Globus pallidus (tissue), 1 donor: ENCODE measurements around the gene EBNA1BP2.
"Not testable (repeated sequence)": the region's sequence is repeated elsewhere in the genome, so short reads cannot be mapped to it uniquely, and the experiment has no call there.

Source experiments
- DNase-seq: peaks from one replicate; pipeline ENCODE4 v3.0.0-alpha.2; 2015; ENCODE audit warnings: low spot score

The EBNA1BP2 gene

DNA sequence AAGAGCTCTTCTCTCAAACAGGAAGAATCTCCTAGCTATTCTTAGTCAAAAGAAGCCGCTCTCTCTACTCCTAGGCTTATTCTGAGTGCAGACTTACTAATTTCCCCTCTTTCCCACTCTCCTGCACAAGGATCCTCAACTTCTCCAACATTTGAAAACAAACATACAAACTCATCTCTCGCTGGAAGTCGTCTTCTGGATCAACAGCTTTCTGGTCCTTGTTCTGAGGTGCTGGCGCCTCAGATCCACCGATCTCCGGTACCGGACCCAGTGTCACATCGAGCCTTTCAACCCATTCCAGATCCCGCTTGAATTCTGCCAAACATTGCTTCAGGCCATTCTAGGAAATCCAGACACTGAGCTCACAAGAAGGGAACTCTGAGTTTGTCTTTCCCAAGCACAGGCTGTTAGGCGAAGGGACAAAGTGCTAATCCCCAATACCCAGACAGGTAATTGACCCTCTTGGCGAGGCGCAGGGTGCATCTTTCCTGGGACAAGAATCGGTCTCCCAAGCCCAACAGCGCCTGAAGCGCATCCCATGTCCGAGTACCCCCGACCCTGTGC is 696 bp downstream of the EBNA1BP2 start:
- no peak for DNase-seq

DNA sequence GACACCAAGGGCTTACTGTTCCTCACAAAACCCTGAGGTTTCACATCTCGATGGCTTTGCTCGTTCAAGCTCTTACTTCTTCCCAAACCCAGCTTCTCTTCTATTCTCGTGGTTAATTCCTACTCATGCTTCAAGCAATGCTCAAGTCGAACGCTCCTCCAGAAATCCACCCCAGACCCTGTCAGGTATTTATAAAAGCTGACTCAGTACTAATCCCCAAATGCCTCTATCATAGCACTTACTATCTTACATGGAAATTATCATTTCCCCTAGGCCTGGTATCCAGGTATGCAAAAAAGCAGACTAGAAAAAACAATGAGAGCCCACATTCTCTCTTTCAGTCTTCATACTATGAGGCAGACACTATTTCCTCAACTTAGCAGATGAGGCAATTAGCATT is 6.3 kb downstream of the EBNA1BP2 start:
- no peak for DNase-seq

DNA sequence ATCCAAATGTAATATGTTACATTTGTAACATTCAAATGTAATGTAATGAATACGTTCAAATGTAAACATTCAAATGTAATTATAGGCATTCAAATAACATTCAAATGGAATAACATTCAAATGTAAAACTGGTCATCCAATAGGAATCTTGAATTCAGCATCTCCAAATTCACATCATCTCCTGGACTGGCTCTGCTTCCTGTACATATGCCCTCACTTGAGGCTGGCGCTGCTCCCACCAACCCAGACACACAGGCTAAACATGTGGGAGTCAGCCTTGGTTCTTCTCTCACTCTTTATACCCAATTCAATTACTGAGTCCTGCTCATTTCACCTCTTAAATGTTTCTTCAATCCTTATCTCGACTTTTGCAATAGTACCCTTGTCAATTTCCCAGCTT is 6.9 kb downstream of the EBNA1BP2 start:
- no peak for DNase-seq

DNA sequence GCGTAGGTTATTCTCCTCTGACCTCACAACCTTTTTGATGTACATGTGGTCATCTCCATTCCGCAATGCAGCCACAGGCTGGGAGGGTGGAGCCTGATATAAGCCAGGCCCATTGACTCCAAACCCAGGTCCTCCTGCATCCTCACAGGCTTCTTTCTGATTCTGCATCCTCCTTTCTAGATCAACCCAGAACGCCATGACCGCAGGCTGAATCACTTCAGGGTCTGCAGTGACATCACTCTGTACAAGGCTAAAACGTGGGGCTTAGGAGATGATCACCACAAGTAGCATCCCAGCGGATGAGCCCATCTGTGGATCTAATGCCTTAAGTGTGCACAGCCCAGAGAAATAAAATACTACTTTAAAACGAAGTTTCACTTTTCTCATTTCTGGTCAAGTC is 16.1 kb downstream of the EBNA1BP2 start:
- DNase-seq, result no peak

DNA sequence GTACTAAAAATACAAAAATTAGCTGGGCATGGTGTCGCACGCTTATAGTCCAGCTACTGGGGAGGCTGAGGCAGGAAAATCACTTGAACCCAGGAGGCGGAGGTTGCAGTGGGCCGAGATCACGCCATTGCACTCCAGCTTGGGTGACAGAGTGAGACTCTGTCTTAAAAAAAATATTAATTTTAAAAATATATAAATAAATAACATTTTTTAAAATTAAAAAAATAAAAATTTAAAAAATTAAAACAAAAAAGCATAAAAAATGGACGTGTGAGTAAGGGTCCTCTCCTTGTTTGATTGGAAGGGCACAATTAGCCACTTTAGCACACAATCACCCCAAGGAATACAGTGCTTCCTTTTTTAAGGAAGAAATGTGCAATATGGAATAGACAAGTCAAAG is 18.6 kb downstream of the EBNA1BP2 start:
- no peak for DNase-seq

- DNase-seq, result no peak
These were observed 19.2 kb downstream of the EBNA1BP2 start for GRCh38 chr1:43152866-43153265.

DNA sequence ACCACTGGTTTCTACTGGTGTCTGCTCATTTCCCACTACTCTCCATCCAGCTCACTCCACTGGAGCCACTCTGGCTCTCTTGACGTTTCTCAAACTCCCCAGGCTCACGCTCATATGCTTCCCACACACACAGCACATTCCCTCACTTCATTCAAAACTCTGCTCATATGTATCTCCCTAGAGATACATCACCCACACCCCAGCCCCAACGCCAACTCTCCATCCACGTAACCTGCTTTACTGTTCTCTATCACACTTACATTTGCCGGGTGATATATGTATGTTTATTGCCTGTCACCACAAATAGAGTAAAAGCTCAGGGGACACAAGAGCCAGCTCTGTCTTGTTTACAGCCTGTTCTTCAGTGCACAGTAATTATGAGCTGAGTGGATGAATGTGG is 22.2 kb downstream of the EBNA1BP2 start:
- no peak for DNase-seq

GRCh38 chr1:43147625-43148327 is 24.3 kb downstream of the EBNA1BP2 start:
- DNase-seq, result no peak

- no peak for DNase-seq
These were observed 27.9 kb downstream of the EBNA1BP2 start for GRCh38 chr1:43144237-43144636.

GRCh38 chr1:43143441-43143888 is 28.6 kb downstream of the EBNA1BP2 start:
- no peak for DNase-seq

- DNase-seq, result no peak
These were observed 31.5 kb downstream of the EBNA1BP2 start for GRCh38 chr1:43140583-43140982.

GRCh38 chr1:43140010-43140409 is 32.1 kb downstream of the EBNA1BP2 start:
- no peak for DNase-seq

DNA sequence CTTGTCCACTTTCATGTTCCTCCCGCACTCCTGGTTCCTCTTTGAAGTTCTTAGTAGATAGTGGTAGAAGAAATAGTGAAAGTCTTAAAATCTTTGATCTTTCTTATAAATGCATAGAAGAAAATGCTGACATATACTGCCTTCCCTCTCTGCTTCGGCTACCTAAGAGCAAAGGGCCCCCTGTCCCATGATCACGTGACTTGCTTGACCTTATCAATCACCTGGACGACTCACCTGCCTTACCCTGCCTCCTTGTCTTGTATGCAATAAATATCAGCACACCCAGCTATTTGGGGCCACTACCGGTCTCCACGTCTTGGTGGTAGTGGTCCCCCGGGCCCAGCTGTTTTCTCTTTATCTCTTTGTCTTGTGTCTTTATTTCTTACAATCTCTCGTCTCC is 32.8 kb downstream of the EBNA1BP2 start:
- not testable (repeated sequence) for DNase-seq

DNA sequence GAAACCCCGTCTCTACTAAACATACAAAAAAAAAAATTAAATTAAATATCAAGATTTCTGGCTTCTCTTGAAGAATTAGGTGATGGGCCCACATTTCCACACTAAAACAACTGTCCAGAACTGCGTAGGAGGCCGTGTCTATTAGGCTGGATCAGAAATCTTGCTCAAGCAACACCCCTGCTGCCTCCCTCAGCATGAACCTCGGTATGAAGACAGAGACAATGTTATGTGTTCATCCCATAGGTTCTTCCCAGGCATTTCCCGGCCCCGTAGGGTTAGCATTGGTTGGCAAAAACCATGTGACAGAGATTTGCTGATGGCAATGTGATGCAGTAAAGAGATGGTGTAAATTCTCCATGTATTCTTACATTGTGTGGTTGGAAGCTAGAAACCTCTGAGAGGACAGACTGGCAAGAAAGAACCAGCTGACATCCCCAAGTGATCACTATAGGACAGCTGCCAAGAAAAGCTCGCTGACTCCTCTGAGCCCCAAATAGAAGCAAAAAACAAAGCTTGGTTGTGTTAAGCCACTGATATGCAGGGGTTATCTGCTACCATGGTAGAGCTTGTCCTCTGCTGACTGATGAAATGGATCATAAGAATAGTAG is 34.5 kb downstream of the EBNA1BP2 start:
- DNase-seq, result peak; percentile 77

DNA sequence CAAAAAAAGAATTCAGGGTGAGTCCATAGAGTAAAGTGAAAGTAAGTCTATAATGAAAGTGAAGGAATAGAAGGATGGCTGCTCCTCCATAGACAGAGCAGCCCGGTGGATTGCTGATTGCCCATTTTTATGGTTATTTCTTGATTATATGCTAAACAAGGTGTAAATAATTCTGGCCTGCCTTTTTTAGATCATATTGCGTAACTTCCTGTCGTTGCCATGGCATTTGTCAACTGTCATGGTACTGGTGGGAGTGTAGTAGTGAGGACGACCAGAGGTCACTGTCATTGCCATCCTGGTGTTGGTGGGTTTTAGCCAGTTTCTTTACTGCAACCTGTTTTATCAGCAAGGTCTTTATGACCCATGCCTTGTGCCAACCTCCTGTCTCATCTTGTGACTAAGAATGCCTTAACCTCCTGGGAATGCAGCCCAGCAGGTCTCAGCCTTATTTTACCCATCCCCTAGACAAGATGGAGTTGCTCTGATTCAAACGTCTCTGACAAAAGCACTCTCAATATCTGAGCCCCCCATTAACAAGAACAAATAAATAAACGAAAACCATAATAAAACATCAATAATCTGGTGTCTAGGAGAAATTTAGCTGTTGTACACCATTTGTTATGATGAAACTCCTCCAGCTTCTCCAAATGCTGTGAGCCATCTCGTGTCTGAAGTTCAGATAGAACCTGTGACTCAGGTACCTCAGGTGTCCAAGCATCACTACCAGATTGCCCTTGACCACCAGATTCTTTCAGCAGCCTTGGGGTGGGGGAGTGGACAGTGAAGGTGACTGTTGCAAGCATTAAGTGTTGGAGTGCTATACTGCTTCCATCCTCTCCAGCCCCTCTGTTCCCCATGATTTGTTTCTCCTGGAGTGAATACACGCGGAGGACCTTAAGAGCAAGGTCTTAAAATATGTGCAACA is 36.0 kb downstream of the EBNA1BP2 start:
- DNase-seq, result no peak

GRCh38 chr1:43134640-43135039 is 37.5 kb downstream of the EBNA1BP2 start:
- DNase-seq, result no peak

GRCh38 chr1:43134068-43134467 is 38.0 kb downstream of the EBNA1BP2 start:
- no peak for DNase-seq

DNA sequence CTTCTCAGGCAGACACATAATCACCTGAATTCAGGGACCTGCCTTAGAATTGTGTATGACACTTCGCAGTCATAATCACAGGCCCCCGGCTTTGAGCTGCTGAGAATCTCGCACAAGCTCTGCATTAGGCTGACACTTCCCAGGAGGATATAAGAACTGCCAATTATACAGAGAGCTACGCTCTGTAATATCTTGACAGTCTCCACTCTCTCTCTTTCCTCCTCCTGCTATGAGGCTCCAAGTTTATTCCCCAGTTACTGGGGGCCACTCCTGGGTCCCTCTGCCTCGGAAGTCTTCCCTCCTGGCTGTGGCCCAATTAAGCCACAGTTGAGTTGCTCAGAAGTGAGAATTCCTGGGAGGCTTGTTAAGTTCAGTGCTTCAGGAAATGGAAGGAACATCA is 42.7 kb downstream of the EBNA1BP2 start:
- no peak for DNase-seq

- no peak for DNase-seq
These were observed 43.3 kb downstream of the EBNA1BP2 start for GRCh38 chr1:43128816-43129215.

- DNase-seq, result no peak
These were observed 49.1 kb downstream of the EBNA1BP2 start for GRCh38 chr1:43123031-43123430.

DNA sequence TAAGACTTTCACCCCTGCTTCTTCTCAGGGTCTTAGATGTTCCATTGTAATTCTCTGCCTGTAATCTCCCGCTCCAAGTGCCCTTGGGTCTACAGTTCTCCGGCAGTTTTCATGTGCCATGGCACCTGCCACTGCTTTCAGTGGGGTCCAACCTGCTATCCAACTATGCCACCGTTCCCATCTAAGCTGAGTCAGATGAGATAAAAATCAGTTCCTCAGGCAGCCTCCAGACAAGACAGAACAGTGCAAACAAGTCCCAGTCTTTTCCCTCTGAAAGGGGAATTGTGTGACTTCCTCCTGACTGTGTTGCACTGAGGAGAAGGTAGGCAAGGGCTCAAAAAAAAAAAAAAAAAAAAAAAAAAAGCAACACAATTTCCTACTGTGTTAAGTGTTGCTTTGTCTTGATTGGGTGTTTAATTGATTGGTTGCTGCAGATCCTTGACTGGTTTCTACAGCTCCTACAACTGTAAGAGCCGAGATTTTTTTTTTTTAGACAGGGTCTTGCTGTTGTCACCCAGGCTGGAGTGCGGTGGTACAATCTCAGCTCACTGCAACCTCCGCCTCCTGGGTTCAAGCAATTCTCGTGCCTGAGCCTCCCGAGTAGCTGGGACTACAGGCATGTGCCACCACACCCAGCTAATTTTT is 50.7 kb downstream of the EBNA1BP2 start:
- DNase-seq, result no peak
